WI38 (cell line): ENCODE results near the gene MLANA.

ENCODE experiments used
- H3K4me3 ChIP-seq: 2 replicates; pipeline ENCODE4 v1.5.1; 2011; ENCODE audit warnings: low read depth, mild to moderate bottlenecking, control low read depth, low read length
- TF ChIP-seq, protein P1 (sequence below): IDR thresholded peaks from 2 replicates; pipeline ENCODE4 v1.5.1; 2012; ENCODE audit warnings: low read depth, mild to moderate bottlenecking, control low read depth, low read length

The MLANA gene, protein sequence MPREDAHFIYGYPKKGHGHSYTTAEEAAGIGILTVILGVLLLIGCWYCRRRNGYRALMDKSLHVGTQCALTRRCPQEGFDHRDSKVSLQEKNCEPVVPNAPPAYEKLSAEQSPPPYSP

GRCh38 chr9:5890641-5891040, at the start of gene MLANA:
MLANA (plus strand) TSS chr9:5890889; CDS start chr9:5892475, 1,586 bp downstream.
- no peak within 1 kb of the TSS for H3K4me3 ChIP-seq
- TF ChIP-seq, protein P1, sequence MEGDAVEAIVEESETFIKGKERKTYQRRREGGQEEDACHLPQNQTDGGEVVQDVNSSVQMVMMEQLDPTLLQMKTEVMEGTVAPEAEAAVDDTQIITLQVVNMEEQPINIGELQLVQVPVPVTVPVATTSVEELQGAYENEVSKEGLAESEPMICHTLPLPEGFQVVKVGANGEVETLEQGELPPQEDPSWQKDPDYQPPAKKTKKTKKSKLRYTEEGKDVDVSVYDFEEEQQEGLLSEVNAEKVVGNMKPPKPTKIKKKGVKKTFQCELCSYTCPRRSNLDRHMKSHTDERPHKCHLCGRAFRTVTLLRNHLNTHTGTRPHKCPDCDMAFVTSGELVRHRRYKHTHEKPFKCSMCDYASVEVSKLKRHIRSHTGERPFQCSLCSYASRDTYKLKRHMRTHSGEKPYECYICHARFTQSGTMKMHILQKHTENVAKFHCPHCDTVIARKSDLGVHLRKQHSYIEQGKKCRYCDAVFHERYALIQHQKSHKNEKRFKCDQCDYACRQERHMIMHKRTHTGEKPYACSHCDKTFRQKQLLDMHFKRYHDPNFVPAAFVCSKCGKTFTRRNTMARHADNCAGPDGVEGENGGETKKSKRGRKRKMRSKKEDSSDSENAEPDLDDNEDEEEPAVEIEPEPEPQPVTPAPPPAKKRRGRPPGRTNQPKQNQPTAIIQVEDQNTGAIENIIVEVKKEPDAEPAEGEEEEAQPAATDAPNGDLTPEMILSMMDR = no peak

DNA sequence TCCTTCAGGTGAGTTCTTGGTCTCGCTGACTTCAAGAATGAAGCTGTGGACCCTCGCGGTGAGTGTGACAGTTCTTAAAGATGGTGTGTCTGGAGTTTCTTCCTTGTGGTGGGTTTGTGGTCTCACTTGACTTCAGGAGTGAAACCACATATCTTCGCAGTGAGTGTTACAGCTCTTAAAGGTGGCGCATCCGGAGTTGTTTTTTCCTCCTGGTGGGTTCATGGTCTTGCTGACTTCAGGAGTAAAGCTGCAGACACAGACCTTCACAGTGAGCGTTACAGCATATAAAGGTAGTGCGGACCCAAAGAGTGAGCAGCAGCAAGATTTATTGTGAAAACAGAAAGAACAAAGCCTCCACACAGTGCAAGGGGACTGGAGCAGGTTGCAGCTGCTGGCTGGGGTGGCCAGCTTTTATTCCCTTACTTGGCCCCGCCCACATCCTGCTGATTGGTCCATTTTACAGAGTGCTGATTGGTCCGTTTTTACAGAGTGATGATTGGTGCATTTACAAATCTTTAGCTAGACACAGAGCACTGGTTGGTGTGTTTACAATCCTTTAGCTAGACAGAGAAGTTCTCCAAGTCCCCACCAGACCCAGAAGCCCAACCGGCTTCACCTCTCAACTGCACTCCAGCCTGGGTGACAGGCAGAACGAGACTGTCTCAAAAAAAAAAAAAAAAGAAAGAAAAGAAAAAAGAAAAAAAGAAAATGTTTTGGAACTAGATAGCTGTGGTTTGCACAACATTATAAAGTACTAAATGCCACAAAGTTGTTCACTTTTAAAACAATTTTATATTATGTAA, 48.7 kb upstream of the MLANA start:
- H3K4me3 ChIP-seq = no peak overlapping the region
- TF ChIP-seq, protein P1 = no peak

- no peak overlapping the region for H3K4me3 ChIP-seq
- TF ChIP-seq, protein P1 = no peak
Measured at GRCh38 chr9:5842929-5843793, 47.5 kb upstream of the MLANA start.

- no peak overlapping the region for H3K4me3 ChIP-seq
Measured at GRCh38 chr9:5843794-5844471, 46.8 kb upstream of the MLANA start.

DNA sequence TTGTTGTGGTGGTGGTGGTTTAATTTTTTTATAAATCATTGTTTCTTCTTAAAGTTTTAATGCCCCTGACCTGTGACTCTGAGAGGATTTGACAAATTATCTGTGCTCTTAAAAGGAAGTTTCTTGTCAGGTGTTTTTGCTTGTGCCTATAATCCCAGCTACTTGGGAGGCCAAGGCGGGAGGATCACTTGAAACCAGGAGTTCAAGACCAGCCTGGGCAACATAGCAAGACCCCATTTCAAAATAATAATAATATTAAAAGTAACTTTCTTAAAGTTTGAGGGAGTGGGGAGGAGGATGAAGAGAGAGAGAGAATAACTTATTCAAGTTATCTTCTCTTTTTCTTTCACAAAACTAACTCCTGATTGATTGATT, 45.5 kb upstream of the MLANA start:
- TF ChIP-seq, protein P1 = no peak
- no peak overlapping the region for H3K4me3 ChIP-seq

More at GRCh38 chr9:5843794-5844471, 46.8 kb upstream of the MLANA start:
- TF ChIP-seq, protein P1 = no peak

DNA sequence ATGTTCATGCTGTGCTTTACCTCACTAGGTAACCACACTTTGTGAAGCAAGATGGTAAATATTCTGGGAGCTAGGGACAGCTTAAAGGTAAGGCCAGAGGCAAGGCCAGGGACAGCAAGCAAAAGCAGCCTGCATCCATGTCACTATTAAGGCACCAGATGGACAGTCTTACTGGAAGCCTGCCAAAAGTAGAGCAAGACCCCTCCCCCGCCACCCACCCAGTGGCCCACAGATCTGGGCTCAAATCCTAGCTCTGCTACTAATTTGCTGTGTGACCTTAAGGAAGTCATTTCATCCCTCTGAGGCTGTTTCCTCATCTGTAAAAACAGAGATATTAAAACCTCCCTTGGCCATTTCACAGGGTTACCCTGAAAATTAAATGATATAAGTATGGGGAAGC, 44.6 kb upstream of the MLANA start:
- no peak overlapping the region for H3K4me3 ChIP-seq
- TF ChIP-seq, protein P1 = no peak
